HAP-1 (cell line): ENCODE data around the gene DIAPH3.
A peak's percentile ranks its signal among the peaks of the same experiment; 100 is the strongest.

Experiments used
- DNase-seq, 2 experiments: peaks; one replicate each; pipeline ENCODE4 v3.0.0-alpha.2; 2016 to 2020; ENCODE audit warnings: low spot score in 2 of 2
- H3K27me3 ChIP-seq: fragments of 250-450 bp; sonication (Bioruptor Pico); 2 replicates; pipeline ENCODE4 v1.5.1; 2020; ENCODE audit warnings: low read depth, mild to moderate bottlenecking, moderate library complexity
- H3K36me3 ChIP-seq: fragments of 250-450 bp; sonication (Bioruptor Pico); replicated peaks from 2 replicates; pipeline ENCODE4 v1.5.1; 2020; ENCODE audit warnings: mild to moderate bottlenecking
- H3K4me1 ChIP-seq: fragments of 250-450 bp; sonication (Bioruptor Pico); 2 replicates; pipeline ENCODE4 v1.5.1; 2020; ENCODE audit warnings: mild to moderate bottlenecking
- H3K4me3 ChIP-seq: fragments of 250-450 bp; sonication (Bioruptor Pico); 2 replicates; pipeline ENCODE4 v1.5.1; 2020; ENCODE audit warnings: mild to moderate bottlenecking, moderate library complexity
- H3K9me3 ChIP-seq: fragments of 250-450 bp; sonication (Bioruptor Pico); 2 replicates; pipeline ENCODE4 v1.5.1; 2020; ENCODE audit warnings: mild to moderate bottlenecking, moderate library complexity
- in situ Hi-C: fragments of 300-500 bp; cut with MboI; formaldehyde crosslinking; loops from 3 replicates; pipeline ENCODE4 v1.14.3; 2020; ENCODE audit warnings: low sequenced_read_pairs, inconsistent platforms, mixed read lengths

DIAPH3 gene

GRCh38 chr13:59641261-59641660 lies 522.5 kb downstream of the DIAPH3 start:
- H3K4me3 ChIP-seq: no peak overlapping the region
- DNase-seq: peak; percentile 49 to 73
- H3K4me1 ChIP-seq: peaks cover 11% of the 10 kb centered on the region
- no peaks in the 10 kb centered on the region for H3K36me3 ChIP-seq
- H3K9me3 ChIP-seq: no peaks in the 10 kb centered on the region
- H3K27me3 ChIP-seq: no peaks in the 10 kb centered on the region
- in situ Hi-C loops: no loop called here

GRCh38 chr13:59638404-59638803 lies 525.3 kb downstream of the DIAPH3 start:
- in situ Hi-C loops: no loop called here
- no peak for DNase-seq
- H3K36me3 ChIP-seq: no peaks in the 10 kb centered on the region
- H3K27me3 ChIP-seq: no peaks in the 10 kb centered on the region
- H3K4me3 ChIP-seq: no peak overlapping the region
- peaks cover 17% of the 10 kb centered on the region for H3K4me1 ChIP-seq
- H3K9me3 ChIP-seq: no peaks in the 10 kb centered on the region

- no peaks in the 10 kb centered on the region for H3K36me3 ChIP-seq
- DNase-seq: no peak
- in situ Hi-C loops: no loop called here
- no peak overlapping the region for H3K4me3 ChIP-seq
- H3K9me3 ChIP-seq: no peaks in the 10 kb centered on the region
- peaks cover 19% of the 10 kb centered on the region for H3K4me1 ChIP-seq
- no peaks in the 10 kb centered on the region for H3K27me3 ChIP-seq
These were observed 528.1 kb downstream of the DIAPH3 start for GRCh38 chr13:59635589-59635988.

GRCh38 chr13:59633290-59633689 lies 530.4 kb downstream of the DIAPH3 start:
- DNase-seq: no peak
- no peaks in the 10 kb centered on the region for H3K36me3 ChIP-seq
- in situ Hi-C loops: no loop called here
- H3K4me1 ChIP-seq: peaks cover 19% of the 10 kb centered on the region
- H3K27me3 ChIP-seq: no peaks in the 10 kb centered on the region
- no peak overlapping the region for H3K4me3 ChIP-seq
- no peaks in the 10 kb centered on the region for H3K9me3 ChIP-seq

- Histone ChIP-seq H3K36me3 (no peaks in the 10 kb centered on the region), H3K27me3 (no peaks in the 10 kb centered on the region), H3K9me3 (no peaks in the 10 kb centered on the region), H3K4me1 (peaks cover 19% of the 10 kb centered on the region), H3K4me3 (no peak overlapping the region)
- DNase-seq: no peak
- in situ Hi-C loops: no loop called here
These were observed 532.5 kb downstream of the DIAPH3 start for GRCh38 chr13:59631271-59631670.

GRCh38 chr13:59625111-59625510 lies 538.6 kb downstream of the DIAPH3 start:
- Histone ChIP-seq H3K27me3 (no peaks in the 10 kb centered on the region), H3K4me1 (no peaks in the 10 kb centered on the region), H3K4me3 (no peak overlapping the region), H3K9me3 (no peaks in the 10 kb centered on the region), H3K36me3 (no peaks in the 10 kb centered on the region)
- no peak for DNase-seq
- in situ Hi-C loops: no loop called here

- H3K4me1 ChIP-seq: no peaks in the 10 kb centered on the region
- H3K36me3 ChIP-seq: no peaks in the 10 kb centered on the region
- H3K9me3 ChIP-seq: peaks cover 4% of the 10 kb centered on the region; the same call in 1 of the 2 replicates
- H3K4me3 ChIP-seq: no peak overlapping the region
- H3K27me3 ChIP-seq: no peaks in the 10 kb centered on the region
- in situ Hi-C loops: no loop called here
- no peak for DNase-seq
These were observed 540.4 kb downstream of the DIAPH3 start for GRCh38 chr13:59623206-59623915.

- Histone ChIP-seq H3K9me3 (peaks cover 4% of the 10 kb centered on the region; the same call in 1 of the 2 replicates), H3K36me3 (no peaks in the 10 kb centered on the region), H3K27me3 (no peaks in the 10 kb centered on the region), H3K4me1 (no peaks in the 10 kb centered on the region), H3K4me3 (no peak overlapping the region)
- in situ Hi-C loops: no loop called here
- no peak for DNase-seq
These were observed 542.0 kb downstream of the DIAPH3 start for GRCh38 chr13:59621773-59622172.
